ENCODE measurements around the gene TOMM20. TPM values are rescaled to one million over a fixed set of nuclear protein-coding genes. Genes with fewer than 3 reads are reported as not detected.

The TOMM20 gene
- total and polyA plus RNA-seq, 2 donors (not counting 1 experiment from before 2014, with no cell fraction given) = 25.0 to 77.3 TPM

GRCh38 chr1:235124111-235124510, 4.5 kb downstream of the TOMM20 start:
- TF ChIP-seq EZH2 (IDR thresholded peaks at IDR 0.05; ENCODE audit: borderline replicate concordance, insufficient read depth, low read depth, low read length, poor library complexity, severe bottlenecking) (no peak), CTCF (IDR thresholded peaks at IDR 0.05) (no peak)
- Mint-ChIP-seq H3K27ac (no peak overlapping the region), H3K4me3 (no peak overlapping the region), H3K27me3 (no peaks in the 10 kb centered on the region), H3K9me3 (ENCODE audit: insufficient read depth) (no peaks in the 10 kb centered on the region), H3K4me1 (peaks cover 47% of the 10 kb centered on the region)
- CTCF ChIA-PET = no interaction called here
- Histone ChIP-seq H3K36me3 (replicated peaks in 1 of 2; ENCODE audit: control extremely low read depth in 1 of 2, control insufficient read depth in 1 of 2, extremely low read depth in 1 of 2, insufficient read depth in 2 of 2, low read length in 1 of 2) (peaks cover 8 to 18% of the 10 kb centered on the region in 2 experiments), H3K79me2 (ENCODE audit: control insufficient read depth, insufficient read depth, low read length) (peaks cover 81% of the 10 kb centered on the region), H3K4me3 (ENCODE audit: control extremely low read depth in 1 of 5, extremely low read depth in 1 of 5, insufficient read depth in 1 of 5, low read depth in 2 of 5, low read length in 4 of 5) (no peak overlapping the region), H3K9ac (ENCODE audit: low read length) (no peak overlapping the region), H3K9me3 (ENCODE audit: control extremely low read depth in 1 of 3, control insufficient read depth in 2 of 3, insufficient read depth in 1 of 3, low read length in 2 of 3) (no peaks in the 10 kb centered on the region), H3K4me2 (replicated peaks; ENCODE audit: low read depth, low read length, poor library complexity, severe bottlenecking) (no peak overlapping the region), H3K27ac (ENCODE audit: low read length in 2 of 2) (no peak overlapping the region), H3K4me1 (ENCODE audit: control insufficient read depth in 2 of 2, insufficient read depth in 2 of 2, low read length in 2 of 2) (peaks cover 16 to 17% of the 10 kb centered on the region in 2 donors), H2AFZ (ENCODE audit: insufficient read depth, low read depth, low read length, poor library complexity, severe bottlenecking) (no peak overlapping the region), H4K20me1 (ENCODE audit: control insufficient read depth, insufficient read depth, low read length, poor library complexity, severe bottlenecking) (peaks cover 47% of the 10 kb centered on the region), H3K27me3 (replicated peaks in 1 of 4; ENCODE audit: control extremely low read depth in 1 of 4, control insufficient read depth in 3 of 4, insufficient read depth in 4 of 4, low read length in 3 of 4) (no peaks in the 10 kb centered on the region)
- 94% methylated on average over 5 of the region's 9 CpGs for WGBS (ENCODE audit: insufficient coverage)
- ATAC-seq (ENCODE audit: low read depth) (no peak), DNase-seq (no peak)
- POLR2A ChIA-PET = no interaction called here
- intact Hi-C loops (cut with micrococcal nuclease) = loop anchor here (10.0 kb wide), 1 partner anchor 381 kb away; the partner anchor contains the start of gene B3GALNT2

DNA sequence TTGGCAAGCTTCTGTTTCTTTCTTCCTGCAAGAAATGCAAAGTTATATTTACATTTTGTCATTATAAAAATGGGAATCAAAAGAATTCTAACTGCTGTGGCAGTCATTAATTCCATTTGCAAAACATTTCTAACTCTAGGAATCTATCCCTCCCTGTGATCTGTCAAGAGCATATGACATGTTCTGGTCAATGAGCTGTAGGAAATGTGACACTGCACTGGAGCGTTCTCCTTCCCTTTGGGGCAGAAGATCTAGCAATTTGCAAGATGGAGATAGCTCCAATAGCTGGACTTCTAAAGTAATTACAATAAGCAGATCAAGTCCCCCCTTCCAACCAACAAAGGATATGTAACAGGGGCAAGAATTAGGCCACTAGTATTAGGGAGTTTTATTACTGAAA, 6.3 kb downstream of the TOMM20 start:
- Histone ChIP-seq H3K9ac (ENCODE audit: low read length) (no peak overlapping the region), H3K4me2 (replicated peaks; ENCODE audit: low read depth, low read length, poor library complexity, severe bottlenecking) (no peak overlapping the region), H3K79me2 (ENCODE audit: control insufficient read depth, insufficient read depth, low read length) (peaks cover 70% of the 10 kb centered on the region), H3K27me3 (replicated peaks in 1 of 4; ENCODE audit: control extremely low read depth in 1 of 4, control insufficient read depth in 3 of 4, insufficient read depth in 4 of 4, low read length in 3 of 4) (no peaks in the 10 kb centered on the region), H3K4me1 (ENCODE audit: control insufficient read depth in 2 of 2, insufficient read depth in 2 of 2, low read length in 2 of 2) (peaks cover 11 to 13% of the 10 kb centered on the region in 2 donors), H3K4me3 (ENCODE audit: control extremely low read depth in 1 of 5, extremely low read depth in 1 of 5, insufficient read depth in 1 of 5, low read depth in 2 of 5, low read length in 4 of 5) (no peak overlapping the region), H3K36me3 (replicated peaks in 1 of 2; ENCODE audit: control extremely low read depth in 1 of 2, control insufficient read depth in 1 of 2, extremely low read depth in 1 of 2, insufficient read depth in 2 of 2, low read length in 1 of 2) (peaks cover 21 to 36% of the 10 kb centered on the region in 2 experiments), H2AFZ (ENCODE audit: insufficient read depth, low read depth, low read length, poor library complexity, severe bottlenecking) (no peak overlapping the region), H3K9me3 (ENCODE audit: control extremely low read depth in 1 of 3, control insufficient read depth in 2 of 3, insufficient read depth in 1 of 3, low read length in 2 of 3) (no peaks in the 10 kb centered on the region), H3K27ac (ENCODE audit: low read length in 2 of 2) (no peak overlapping the region), H4K20me1 (ENCODE audit: control insufficient read depth, insufficient read depth, low read length, poor library complexity, severe bottlenecking) (peaks cover 58% of the 10 kb centered on the region)
- no peak for DNase-seq
- WGBS (ENCODE audit: insufficient coverage) = no CpG with 5 or more reads among the region's 1 CpG
- Mint-ChIP-seq H3K27ac (peak overlapping the region; percentile 2), H3K9me3 (ENCODE audit: insufficient read depth) (no peaks in the 10 kb centered on the region), H3K4me1 (peaks cover 34% of the 10 kb centered on the region), H3K4me3 (no peak overlapping the region), H3K27me3 (no peaks in the 10 kb centered on the region)
- ChIA-PET CTCF (interaction anchor here (2.0 to 2.1 kb wide), 2 partner anchors 18 to 294 kb away, joined by 5 to 6 read pairs; no protein-coding TSS in a partner anchor), POLR2A (no interaction called here)
- TF ChIP-seq EZH2 (IDR thresholded peaks at IDR 0.05; ENCODE audit: borderline replicate concordance, insufficient read depth, low read depth, low read length, poor library complexity, severe bottlenecking) (no peak), CTCF (IDR thresholded peaks at IDR 0.05) (no peak)
- intact Hi-C loops (cut with micrococcal nuclease) = loop anchor here (10.0 kb wide), 1 partner anchor 382 kb away; the partner anchor contains the start of gene B3GALNT2
- no peak for ATAC-seq (ENCODE audit: low read depth)

Measured in B cell (primary cell).